Spleen (tissue), 7 donors: ENCODE results near the gene TNFAIP3.

Source experiments
- CTCF ChIP-seq, 11 experiments: fragments of 200-600 bp in 7 of 11; fragments of 450-650 bp in 4 of 11; sonication (generic) in 4 of 11; IDR thresholded peaks in 8 of 11; conservative IDR thresholded peaks in 3 of 11; 1 replicate in 7 of 11; 2 replicates in 4 of 11; pipeline versions ENCODE4 v1.4.0 to v1.8.0; 2016 to 2021; ENCODE audit warnings: antibody characterized with exemption in 11 of 11, inconsistent platforms in 4 of 11, mild to moderate bottlenecking in 1 of 11
- POLR2A ChIP-seq, 3 donors: fragments of 450-650 bp; IDR thresholded peaks; one replicate each; pipeline ENCODE4 v1.5.1; 2017; ENCODE audit warnings: antibody characterized with exemption in 3 of 3, mild to moderate bottlenecking in 1 of 3
- POLR2AphosphoS5 ChIP-seq, 3 donors: sonication (generic); formaldehyde crosslinking; IDR thresholded peaks; one replicate each; pipeline ENCODE4 v1.5.1; 2017; ENCODE audit warnings: antibody characterized with exemption in 3 of 3
- donor health status: DM: no; HTN: no; CAD: no; lungs with moderate emphysema.
- donor health status: DM: no; HTN: no; CAD: no.
- donor health status: DM: no; HTN: no; CAD: no.

- TF ChIP-seq CTCF (IDR thresholded peaks at IDR 0.05 in 8 of 11, conservative IDR thresholded peaks at IDR 0.05 in 3 of 11) (no peak), POLR2A (IDR thresholded peaks at IDR 0.05) (no peak), POLR2AphosphoS5 (IDR thresholded peaks at IDR 0.05) (no peak)
Measured at GRCh38 chr6:137894779-137895385, 27.8 kb downstream of the TNFAIP3 start.
